Measurements from ENCODE around the gene UBE2D3.
"Not testable (repeated sequence)": the region's sequence is repeated elsewhere in the genome, so short reads cannot be mapped to it uniquely, and the experiment has no call there.

Gene UBE2D3

GRCh38 chr4:102819588-102820365, 7.6 kb downstream of the UBE2D3 start:
- TF ChIP-seq CTCF (conservative IDR thresholded peaks at IDR 0.05; ENCODE audit: low read length) (no peak), EZH2phosphoT487 (IDR thresholded peaks at IDR 0.05; ENCODE audit: borderline replicate concordance) (no peak)
- Histone ChIP-seq H3K4me1 (ENCODE audit: insufficient read depth, low read length, poor library complexity, severe bottlenecking) (peaks cover 81% of the 10 kb centered on the region), H3K4me3 (ENCODE audit: low read length, poor library complexity, severe bottlenecking) (peak overlapping the region; percentile 98), H3K79me2 (ENCODE audit: insufficient read depth, low read length) (peaks cover 100% of the 10 kb centered on the region), H2AFZ (ENCODE audit: low read length) (no peak overlapping the region), H3F3A (ENCODE audit: low read depth) (no peaks in the 10 kb centered on the region), H3K4me2 (ENCODE audit: low read depth, low read length, poor library complexity, severe bottlenecking) (peak overlapping the region; percentile 92), H3K27me3 (ENCODE audit: insufficient read depth, low read length, poor library complexity, severe bottlenecking) (no peaks in the 10 kb centered on the region), H3K9ac (ENCODE audit: low read depth, low read length, poor library complexity, severe bottlenecking) (peak overlapping the region; percentile 21), H3K36me3 (ENCODE audit: insufficient read depth, low read length) (peaks cover 62% of the 10 kb centered on the region), H3K9me2 (replicated peaks; ENCODE audit: low read depth, low read length) (no peaks in the 10 kb centered on the region), H4K20me1 (ENCODE audit: insufficient read depth, low read length, poor library complexity, severe bottlenecking) (peaks cover 99% of the 10 kb centered on the region), H3K9me3 (ENCODE audit: insufficient read depth, low read depth, low read length) (no peaks in the 10 kb centered on the region)

- not testable (repeated sequence) for H3K9me3 ChIP-seq (ENCODE audit: insufficient read depth, low read depth, low read length); H3K9me2 ChIP-seq (replicated peaks; ENCODE audit: low read depth, low read length); H2AFZ ChIP-seq (ENCODE audit: low read length); H3K27me3 ChIP-seq (ENCODE audit: insufficient read depth, low read length, poor library complexity, severe bottlenecking); H3F3A ChIP-seq (ENCODE audit: low read depth); H3K9ac ChIP-seq (ENCODE audit: low read depth, low read length, poor library complexity, severe bottlenecking)
- Histone ChIP-seq H3K79me2 (ENCODE audit: insufficient read depth, low read length) (peaks cover 100% of the 10 kb centered on the region), H4K20me1 (ENCODE audit: insufficient read depth, low read length, poor library complexity, severe bottlenecking) (peaks cover 99% of the 10 kb centered on the region), H3K36me3 (ENCODE audit: insufficient read depth, low read length) (peaks cover 62% of the 10 kb centered on the region), H3K4me3 (ENCODE audit: low read length, poor library complexity, severe bottlenecking) (peak overlapping the region; percentile 98), H3K4me2 (ENCODE audit: low read depth, low read length, poor library complexity, severe bottlenecking) (peak overlapping the region; percentile 92), H3K4me1 (ENCODE audit: insufficient read depth, low read length, poor library complexity, severe bottlenecking) (peaks cover 75% of the 10 kb centered on the region)
These were observed 8.3 kb downstream of the UBE2D3 start for GRCh38 chr4:102819100-102819499.

- H3F3A ChIP-seq (ENCODE audit: low read depth), result no peaks in the 10 kb centered on the region
- H3K36me3 ChIP-seq (ENCODE audit: insufficient read depth, low read length), result peaks cover 62% of the 10 kb centered on the region
- H3K9me2 ChIP-seq (replicated peaks; ENCODE audit: low read depth, low read length), result no peaks in the 10 kb centered on the region
- peaks cover 67% of the 10 kb centered on the region for H3K4me1 ChIP-seq (ENCODE audit: insufficient read depth, low read length, poor library complexity, severe bottlenecking)
- peaks cover 100% of the 10 kb centered on the region for H3K79me2 ChIP-seq (ENCODE audit: insufficient read depth, low read length)
- peaks cover 99% of the 10 kb centered on the region for H4K20me1 ChIP-seq (ENCODE audit: insufficient read depth, low read length, poor library complexity, severe bottlenecking)
- H3K9me3 ChIP-seq (ENCODE audit: insufficient read depth, low read depth, low read length), result no peaks in the 10 kb centered on the region
- no peak overlapping the region for H2AFZ ChIP-seq (ENCODE audit: low read length)
- H3K9ac ChIP-seq (ENCODE audit: low read depth, low read length, poor library complexity, severe bottlenecking), result no peak overlapping the region
- peak overlapping the region; percentile 98 for H3K4me3 ChIP-seq (ENCODE audit: low read length, poor library complexity, severe bottlenecking)
- no peaks in the 10 kb centered on the region for H3K27me3 ChIP-seq (ENCODE audit: insufficient read depth, low read length, poor library complexity, severe bottlenecking)
- H3K4me2 ChIP-seq (ENCODE audit: low read depth, low read length, poor library complexity, severe bottlenecking), result peak overlapping the region; percentile 92
- TF ChIP-seq EZH2phosphoT487 (IDR thresholded peaks at IDR 0.05; ENCODE audit: borderline replicate concordance) (no peak), CTCF (conservative IDR thresholded peaks at IDR 0.05; ENCODE audit: low read length) (no peak)
These were observed 9.6 kb downstream of the UBE2D3 start for GRCh38 chr4:102817613-102818268.

All from Loucy (cell line).